A549 (cell line): ENCODE measurements around the gene LRFN3.

ENCODE experiments used
- CEBPB ChIP-seq, 2 experiments: fragments of >200 bp in 1 of 2; sonication (Bioruptor Twin) in 1 of 2; formaldehyde crosslinking in 1 of 2; IDR thresholded peaks; 2 replicates each; pipeline ENCODE4 v1.6.1; 2012 to 2016
- CTCF ChIP-seq: fragments of >200 bp; sonication (Bioruptor Twin); formaldehyde crosslinking; IDR thresholded peaks from 3 replicates; pipeline ENCODE4 v1.5.1; 2016
- E2F6 ChIP-seq: IDR thresholded peaks from 2 replicates; pipeline ENCODE4 v1.6.1; 2012; ENCODE audit warnings: low read depth, borderline replicate concordance
- ELK1 ChIP-seq: fragments of 150-350 bp; IDR thresholded peaks from 2 replicates; pipeline ENCODE4 v1.6.1; 2014; ENCODE audit warnings: low read depth, mild to moderate bottlenecking, low read length
- HDAC2 ChIP-seq: fragments of 200-600 bp; sonication (generic); IDR thresholded peaks from 2 replicates; pipeline ENCODE4 v1.6.1; 2016
- HOXA7 ChIP-seq: fragments of 250-450 bp; sonication (Bioruptor Pico); IDR thresholded peaks from 2 replicates; pipeline ENCODE4 v1.5.0; 2020; ENCODE audit warnings: mild to moderate bottlenecking, moderate library complexity
- MAX ChIP-seq: IDR thresholded peaks from 2 replicates; pipeline ENCODE4 v1.6.1; 2012
- MYC ChIP-seq: IDR thresholded peaks from 2 replicates; pipeline ENCODE4 v1.6.1; 2012; ENCODE audit warnings: mild to moderate bottlenecking, inconsistent platforms, low read length, improper control_type of control experiment, borderline replicate concordance
- NPAS2 ChIP-seq: fragments of 250-450 bp; sonication (Bioruptor Pico); IDR thresholded peaks from 2 replicates; pipeline ENCODE4 v1.8.0; 2022; ENCODE audit warnings: mild to moderate bottlenecking, moderate library complexity, borderline replicate concordance
- POLR2A ChIP-seq: IDR thresholded peaks from 2 replicates; pipeline ENCODE4 v1.6.1; 2012; ENCODE audit warnings: mild to moderate bottlenecking, low read length
- RCOR1 ChIP-seq: fragments of 150-350 bp; IDR thresholded peaks from 2 replicates; pipeline ENCODE4 v1.6.1; 2014; ENCODE audit warnings: antibody characterized with exemption, low read length, low read depth
- TF ChIP-seq, protein P1 (sequence below): IDR thresholded peaks from 2 replicates; pipeline ENCODE4 v1.6.1; 2012
- TF ChIP-seq, protein P2 (sequence below): fragments of 200-600 bp; sonication (generic); IDR thresholded peaks from 2 replicates; pipeline ENCODE4 v1.6.1; 2016; ENCODE audit warnings: antibody characterized with exemption, mild to moderate bottlenecking, moderate library complexity

DNA sequence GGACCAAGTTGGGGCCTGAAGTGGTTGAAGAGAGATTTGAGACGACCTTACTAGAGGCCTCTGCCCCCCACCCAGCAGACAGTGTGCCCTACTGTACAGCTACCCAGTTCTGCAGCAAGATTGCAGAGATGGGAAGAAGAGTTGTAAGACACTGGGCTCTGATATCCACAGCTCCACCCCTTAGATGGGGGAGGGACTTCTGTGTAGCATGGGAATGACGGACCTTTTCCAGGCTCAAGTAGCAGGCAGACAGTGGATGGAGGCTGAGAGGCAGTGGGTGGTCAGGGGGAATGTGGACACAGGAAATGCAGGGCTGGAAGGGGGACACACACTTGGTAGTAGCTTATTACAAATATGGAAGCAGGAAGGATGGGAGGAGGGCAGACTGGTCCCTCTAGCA, 13.0 kb downstream of the LRFN3 start:
- TF ChIP-seq HDAC2 (no peak), CTCF (no peak), RCOR1 (no peak), POLR2A (no peak), MAX (no peak), HOXA7 (no peak), E2F6 (no peak), NPAS2 (CRISPR knock-in tag) (no peak), MYC (no peak), CEBPB (IDR thresholded peaks at IDR 0.05) (no peak), ELK1 (no peak)
- TF ChIP-seq, protein P1, sequence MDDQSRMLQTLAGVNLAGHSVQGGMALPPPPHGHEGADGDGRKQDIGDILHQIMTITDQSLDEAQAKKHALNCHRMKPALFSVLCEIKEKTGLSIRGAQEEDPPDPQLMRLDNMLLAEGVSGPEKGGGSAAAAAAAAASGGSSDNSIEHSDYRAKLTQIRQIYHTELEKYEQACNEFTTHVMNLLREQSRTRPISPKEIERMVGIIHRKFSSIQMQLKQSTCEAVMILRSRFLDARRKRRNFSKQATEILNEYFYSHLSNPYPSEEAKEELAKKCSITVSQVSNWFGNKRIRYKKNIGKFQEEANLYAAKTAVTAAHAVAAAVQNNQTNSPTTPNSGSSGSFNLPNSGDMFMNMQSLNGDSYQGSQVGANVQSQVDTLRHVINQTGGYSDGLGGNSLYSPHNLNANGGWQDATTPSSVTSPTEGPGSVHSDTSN: no peak
- TF ChIP-seq, protein P2, sequence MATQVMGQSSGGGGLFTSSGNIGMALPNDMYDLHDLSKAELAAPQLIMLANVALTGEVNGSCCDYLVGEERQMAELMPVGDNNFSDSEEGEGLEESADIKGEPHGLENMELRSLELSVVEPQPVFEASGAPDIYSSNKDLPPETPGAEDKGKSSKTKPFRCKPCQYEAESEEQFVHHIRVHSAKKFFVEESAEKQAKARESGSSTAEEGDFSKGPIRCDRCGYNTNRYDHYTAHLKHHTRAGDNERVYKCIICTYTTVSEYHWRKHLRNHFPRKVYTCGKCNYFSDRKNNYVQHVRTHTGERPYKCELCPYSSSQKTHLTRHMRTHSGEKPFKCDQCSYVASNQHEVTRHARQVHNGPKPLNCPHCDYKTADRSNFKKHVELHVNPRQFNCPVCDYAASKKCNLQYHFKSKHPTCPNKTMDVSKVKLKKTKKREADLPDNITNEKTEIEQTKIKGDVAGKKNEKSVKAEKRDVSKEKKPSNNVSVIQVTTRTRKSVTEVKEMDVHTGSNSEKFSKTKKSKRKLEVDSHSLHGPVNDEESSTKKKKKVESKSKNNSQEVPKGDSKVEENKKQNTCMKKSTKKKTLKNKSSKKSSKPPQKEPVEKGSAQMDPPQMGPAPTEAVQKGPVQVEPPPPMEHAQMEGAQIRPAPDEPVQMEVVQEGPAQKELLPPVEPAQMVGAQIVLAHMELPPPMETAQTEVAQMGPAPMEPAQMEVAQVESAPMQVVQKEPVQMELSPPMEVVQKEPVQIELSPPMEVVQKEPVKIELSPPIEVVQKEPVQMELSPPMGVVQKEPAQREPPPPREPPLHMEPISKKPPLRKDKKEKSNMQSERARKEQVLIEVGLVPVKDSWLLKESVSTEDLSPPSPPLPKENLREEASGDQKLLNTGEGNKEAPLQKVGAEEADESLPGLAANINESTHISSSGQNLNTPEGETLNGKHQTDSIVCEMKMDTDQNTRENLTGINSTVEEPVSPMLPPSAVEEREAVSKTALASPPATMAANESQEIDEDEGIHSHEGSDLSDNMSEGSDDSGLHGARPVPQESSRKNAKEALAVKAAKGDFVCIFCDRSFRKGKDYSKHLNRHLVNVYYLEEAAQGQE: no peak
